Measurements from ENCODE around the gene ANXA5.

DNA sequence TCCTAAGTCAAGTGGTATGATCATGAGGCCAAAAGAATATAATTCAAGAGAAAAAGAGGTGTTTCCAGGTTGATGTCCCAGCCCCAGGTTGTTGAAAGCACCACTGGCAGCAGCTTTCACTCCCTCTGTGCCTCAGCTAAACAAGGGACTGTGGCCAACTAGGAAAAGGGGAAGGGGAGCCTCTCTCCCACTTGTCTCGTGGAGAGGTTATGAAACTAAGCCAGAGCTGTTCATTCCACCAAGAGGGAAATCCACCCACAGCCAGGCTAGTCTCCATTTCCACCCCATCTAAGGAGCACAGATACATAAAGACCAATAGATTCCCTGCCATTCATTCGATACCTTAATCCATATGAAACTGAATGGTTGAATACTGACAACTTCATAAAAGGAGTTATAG lies 8.1 kb downstream of the ANXA5 start:
- TF ChIP-seq, protein P1, sequence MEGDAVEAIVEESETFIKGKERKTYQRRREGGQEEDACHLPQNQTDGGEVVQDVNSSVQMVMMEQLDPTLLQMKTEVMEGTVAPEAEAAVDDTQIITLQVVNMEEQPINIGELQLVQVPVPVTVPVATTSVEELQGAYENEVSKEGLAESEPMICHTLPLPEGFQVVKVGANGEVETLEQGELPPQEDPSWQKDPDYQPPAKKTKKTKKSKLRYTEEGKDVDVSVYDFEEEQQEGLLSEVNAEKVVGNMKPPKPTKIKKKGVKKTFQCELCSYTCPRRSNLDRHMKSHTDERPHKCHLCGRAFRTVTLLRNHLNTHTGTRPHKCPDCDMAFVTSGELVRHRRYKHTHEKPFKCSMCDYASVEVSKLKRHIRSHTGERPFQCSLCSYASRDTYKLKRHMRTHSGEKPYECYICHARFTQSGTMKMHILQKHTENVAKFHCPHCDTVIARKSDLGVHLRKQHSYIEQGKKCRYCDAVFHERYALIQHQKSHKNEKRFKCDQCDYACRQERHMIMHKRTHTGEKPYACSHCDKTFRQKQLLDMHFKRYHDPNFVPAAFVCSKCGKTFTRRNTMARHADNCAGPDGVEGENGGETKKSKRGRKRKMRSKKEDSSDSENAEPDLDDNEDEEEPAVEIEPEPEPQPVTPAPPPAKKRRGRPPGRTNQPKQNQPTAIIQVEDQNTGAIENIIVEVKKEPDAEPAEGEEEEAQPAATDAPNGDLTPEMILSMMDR (IDR thresholded peaks at IDR 0.05), result no peak
- no peak for TF ChIP-seq EZH2 (IDR thresholded peaks at IDR 0.05; ENCODE audit: borderline replicate concordance, insufficient read depth, low read depth, low read length, poor library complexity, severe bottlenecking)
